Karpas-422 (cell line): ENCODE measurements around the gene MPRIP. TPM values are rescaled to one million over a fixed set of nuclear protein-coding genes. Genes with fewer than 3 reads are reported as not detected.

Experiments used
- DNase-seq: peaks from one replicate; pipeline ENCODE4 v3.0.0-alpha.2; 2015
- H2AFZ ChIP-seq: fragments of 200-600 bp; sonication (generic); 2 replicates; pipeline ENCODE4 v1.6.1; 2014; ENCODE audit warnings: antibody characterized with exemption, low read length, mixed read lengths
- H3K27ac ChIP-seq: fragments of 200-600 bp; sonication (generic); 2 replicates; pipeline ENCODE4 v1.5.1; 2014; ENCODE audit warnings: mild to moderate bottlenecking, low read length, moderate library complexity
- H3K27me3 ChIP-seq: fragments of 200-600 bp; sonication (generic); 2 replicates; pipeline ENCODE4 v1.6.1; 2014; ENCODE audit warnings: low read length, mixed read lengths
- H3K36me3 ChIP-seq: fragments of 200-600 bp; sonication (generic); 2 replicates; pipeline ENCODE4 v1.6.1; 2014; ENCODE audit warnings: low read length, mixed read lengths; ENCODE audit not compliant: insufficient read depth
- H3K4me1 ChIP-seq: fragments of 200-600 bp; sonication (generic); 2 replicates; pipeline ENCODE4 v1.6.1; 2014; ENCODE audit warnings: mild to moderate bottlenecking, low read length, mixed read lengths
- H3K4me2 ChIP-seq: fragments of 200-600 bp; sonication (generic); 2 replicates; pipeline ENCODE4 v1.6.1; 2014; ENCODE audit warnings: low read length, low read depth, mild to moderate bottlenecking; ENCODE audit not compliant: poor library complexity, severe bottlenecking
- H3K4me3 ChIP-seq: fragments of 200-600 bp; sonication (generic); 2 replicates; pipeline ENCODE4 v1.5.1; 2014; ENCODE audit warnings: mild to moderate bottlenecking, antibody characterized with exemption, low read length, mixed read lengths
- H3K79me2 ChIP-seq: fragments of 200-600 bp; sonication (generic); 2 replicates; pipeline ENCODE4 v1.6.1; 2014; ENCODE audit warnings: mild to moderate bottlenecking, low read length, mixed read lengths
- H3K9ac ChIP-seq: fragments of 200-600 bp; sonication (generic); 2 replicates; pipeline ENCODE4 v1.6.0; 2014; ENCODE audit warnings: low read length
- H3K9me2 ChIP-seq: fragments of 200-600 bp; sonication (generic), shearing (Covaris generic); replicated peaks from 2 replicates; pipeline ENCODE4 v1.6.0; 2014; ENCODE audit warnings: mild to moderate bottlenecking, low read length, moderate library complexity; ENCODE audit not compliant: insufficient read depth
- H3K9me3 ChIP-seq: fragments of 300-700, 200-600 bp; sonication (generic); 2 replicates; pipeline ENCODE4 v1.6.1; 2014; ENCODE audit warnings: low read length, mixed read lengths
- H4K20me1 ChIP-seq: fragments of 200-600 bp; sonication (generic); 2 replicates; pipeline ENCODE4 v1.6.1; 2014; ENCODE audit warnings: mild to moderate bottlenecking, antibody characterized with exemption, low read length, low read depth; ENCODE audit not compliant: insufficient read depth
- total RNA-seq: library from RNA; depleted of rRNA; stranded (reverse); fragments of >200 nt; shearing (Covaris generic); gene quantifications from 2 replicates; pipeline ENCODE4 v1.2.3, GENCODE V29; 2014; ENCODE audit warnings: low replicate concordance

Gene MPRIP
- total RNA-seq, 1 experiment from 2014 or later, result 44.1 TPM

GRCh38 chr17:17108451-17109049, 66.3 kb downstream of the MPRIP start:
- Histone ChIP-seq H2AFZ (no peak overlapping the region), H3K4me1 (no peaks in the 10 kb centered on the region), H3K9me2 (no peaks in the 10 kb centered on the region), H3K36me3 (no peaks in the 10 kb centered on the region), H3K27me3 (no peaks in the 10 kb centered on the region), H3K27ac (no peak overlapping the region), H3K9me3 (no peaks in the 10 kb centered on the region), H3K9ac (no peak overlapping the region), H4K20me1 (peaks cover 56% of the 10 kb centered on the region; the same call in 1 of the 2 replicates), H3K4me2 (no peak overlapping the region), H3K79me2 (no peaks in the 10 kb centered on the region), H3K4me3 (no peak overlapping the region)
- no peak for DNase-seq

- no peaks in the 10 kb centered on the region for H3K9me3 ChIP-seq
- no peaks in the 10 kb centered on the region for H3K36me3 ChIP-seq
- H3K4me1 ChIP-seq, result no peaks in the 10 kb centered on the region
- no peak overlapping the region for H3K4me2 ChIP-seq
- no peak overlapping the region for H3K27ac ChIP-seq
- peaks cover 57% of the 10 kb centered on the region for H4K20me1 ChIP-seq
- H3K79me2 ChIP-seq, result no peaks in the 10 kb centered on the region
- H3K4me3 ChIP-seq, result no peak overlapping the region
- no peaks in the 10 kb centered on the region for H3K9me2 ChIP-seq
- no peak overlapping the region for H2AFZ ChIP-seq
- H3K9ac ChIP-seq, result no peak overlapping the region
- no peak for DNase-seq
- H3K27me3 ChIP-seq, result no peaks in the 10 kb centered on the region
Measured at GRCh38 chr17:17109256-17109655, 67.0 kb downstream of the MPRIP start.

DNA sequence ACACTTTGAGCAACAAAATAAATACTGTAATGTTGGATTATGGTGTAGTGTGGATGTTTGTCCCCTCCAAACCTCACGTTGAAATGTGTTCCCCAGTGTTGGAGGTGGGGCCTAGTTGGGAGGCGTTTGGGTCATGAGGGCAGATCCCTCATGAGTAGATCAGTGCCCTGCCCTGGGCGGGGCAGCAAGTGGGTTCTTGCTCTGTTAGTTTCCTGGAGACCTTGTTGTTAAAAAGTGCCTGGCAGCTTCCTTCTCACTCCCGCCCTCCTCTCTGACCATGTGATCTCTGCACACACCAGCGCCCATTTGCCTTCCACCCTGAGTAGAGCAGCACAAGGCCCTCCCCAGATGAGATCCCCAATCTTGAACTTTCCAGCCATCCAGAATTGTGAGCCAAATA, 67.7 kb downstream of the MPRIP start:
- H3K9me3 ChIP-seq, result no peaks in the 10 kb centered on the region
- no peak overlapping the region for H3K4me2 ChIP-seq
- no peaks in the 10 kb centered on the region for H3K4me1 ChIP-seq
- H3K27ac ChIP-seq, result no peak overlapping the region
- H3K27me3 ChIP-seq, result no peaks in the 10 kb centered on the region
- no peak overlapping the region for H3K4me3 ChIP-seq
- H4K20me1 ChIP-seq, result peaks cover 58% of the 10 kb centered on the region
- DNase-seq, result no peak
- H2AFZ ChIP-seq, result no peak overlapping the region
- no peaks in the 10 kb centered on the region for H3K79me2 ChIP-seq
- no peak overlapping the region for H3K9ac ChIP-seq
- H3K9me2 ChIP-seq, result no peaks in the 10 kb centered on the region
- no peaks in the 10 kb centered on the region for H3K36me3 ChIP-seq

- no peaks in the 10 kb centered on the region for H3K79me2 ChIP-seq
- H3K9ac ChIP-seq, result no peak overlapping the region
- DNase-seq, result no peak
- H3K36me3 ChIP-seq, result no peaks in the 10 kb centered on the region
- no peaks in the 10 kb centered on the region for H3K9me3 ChIP-seq
- H3K9me2 ChIP-seq, result no peaks in the 10 kb centered on the region
- no peak overlapping the region for H3K4me2 ChIP-seq
- no peaks in the 10 kb centered on the region for H3K27me3 ChIP-seq
- no peak overlapping the region for H3K27ac ChIP-seq
- H4K20me1 ChIP-seq, result peaks cover 61% of the 10 kb centered on the region
- no peak overlapping the region for H3K4me3 ChIP-seq
- no peak overlapping the region for H2AFZ ChIP-seq
- no peaks in the 10 kb centered on the region for H3K4me1 ChIP-seq
Measured at GRCh38 chr17:17110520-17110919, 68.3 kb downstream of the MPRIP start.

DNA sequence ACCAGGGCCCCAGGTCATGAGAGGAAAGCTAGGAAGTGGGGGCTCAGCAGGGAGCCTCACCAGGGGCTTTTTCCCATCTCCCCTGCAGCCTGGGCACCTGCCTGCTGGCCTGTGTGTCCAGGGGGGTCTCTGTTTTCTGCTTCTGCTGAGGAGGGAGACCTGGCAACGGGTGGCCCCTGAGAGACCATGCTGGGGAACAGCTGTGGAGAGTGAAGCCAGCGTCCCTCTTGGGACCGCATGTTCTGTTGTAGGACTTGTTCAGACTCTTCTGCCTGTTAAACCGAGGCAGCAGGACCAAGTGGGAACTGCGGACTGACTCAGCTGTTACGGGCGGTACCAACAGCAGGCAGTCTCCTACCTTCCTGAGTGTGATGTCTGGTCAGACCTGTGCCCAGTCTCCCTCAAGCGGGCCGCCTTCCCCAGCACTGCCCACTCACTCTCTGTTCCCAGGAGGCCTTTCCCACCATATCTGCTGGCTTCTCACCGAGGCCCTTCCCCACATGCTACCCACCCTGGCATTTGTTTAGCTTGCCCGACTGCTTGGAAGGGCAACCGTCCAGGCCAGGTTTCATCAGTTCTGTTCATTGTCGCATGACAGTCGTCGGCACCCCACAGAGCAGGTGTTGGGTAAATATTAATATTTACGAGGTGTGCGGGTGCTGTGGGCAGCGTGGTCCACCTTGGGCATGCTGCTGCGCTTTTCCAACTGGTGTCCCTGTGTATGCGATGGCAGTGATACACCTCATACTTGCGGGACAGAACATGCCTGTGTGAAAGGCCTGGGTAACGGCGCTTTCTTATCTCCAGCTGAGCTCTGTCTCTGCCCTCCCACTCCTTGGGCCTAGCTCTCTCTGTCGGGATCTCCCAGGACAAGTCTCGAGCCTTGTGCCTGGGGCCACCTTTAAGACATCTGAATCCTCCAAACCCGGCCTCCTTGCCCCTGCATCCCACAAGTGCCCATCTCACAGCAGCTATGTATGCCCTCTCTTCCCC, 69.4 kb downstream of the MPRIP start:
- Histone ChIP-seq H3K9ac (no peak overlapping the region), H3K4me1 (no peaks in the 10 kb centered on the region), H3K4me3 (no peak overlapping the region), H3K4me2 (no peak overlapping the region), H3K9me3 (no peaks in the 10 kb centered on the region), H3K27ac (no peak overlapping the region), H3K36me3 (no peaks in the 10 kb centered on the region), H3K9me2 (no peaks in the 10 kb centered on the region), H2AFZ (no peak overlapping the region), H3K27me3 (no peaks in the 10 kb centered on the region), H4K20me1 (peaks cover 68% of the 10 kb centered on the region), H3K79me2 (no peaks in the 10 kb centered on the region)
- no peak for DNase-seq

DNA sequence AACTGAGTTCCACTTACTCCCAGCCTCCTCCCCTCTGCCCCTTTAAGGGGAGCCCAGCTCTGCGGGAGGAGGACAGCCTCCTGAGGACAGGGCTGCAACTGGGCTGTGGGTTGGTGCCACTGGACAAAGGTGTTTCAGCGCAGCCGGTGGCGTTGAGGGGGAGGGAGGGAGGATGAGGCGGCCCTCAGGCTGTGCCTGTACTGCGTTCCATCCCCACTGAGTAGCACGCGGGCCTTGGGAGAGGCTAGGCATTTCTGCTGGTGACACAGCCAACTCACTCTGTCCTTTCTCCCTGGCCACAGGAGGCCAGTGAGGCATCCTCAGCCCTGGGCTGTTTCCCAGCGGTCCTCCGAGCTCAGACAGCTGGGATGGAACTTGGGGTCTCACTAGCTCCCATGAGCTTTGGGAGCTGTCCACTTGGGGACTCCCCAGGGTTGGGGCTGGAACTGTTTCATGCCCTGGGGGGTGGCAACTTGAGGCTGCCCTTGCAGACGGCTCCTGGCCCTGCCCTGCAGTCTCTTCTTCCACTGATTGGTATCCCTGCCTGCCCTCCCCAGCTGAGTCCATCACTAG, 70.5 kb downstream of the MPRIP start:
- H2AFZ ChIP-seq, result no peak overlapping the region
- no peak overlapping the region for H3K9ac ChIP-seq
- DNase-seq, result no peak
- H3K4me3 ChIP-seq, result no peak overlapping the region
- H3K4me2 ChIP-seq, result no peak overlapping the region
- no peaks in the 10 kb centered on the region for H3K79me2 ChIP-seq
- no peaks in the 10 kb centered on the region for H3K4me1 ChIP-seq
- H4K20me1 ChIP-seq, result peaks cover 73% of the 10 kb centered on the region
- H3K9me3 ChIP-seq, result no peaks in the 10 kb centered on the region
- no peaks in the 10 kb centered on the region for H3K27me3 ChIP-seq
- no peaks in the 10 kb centered on the region for H3K36me3 ChIP-seq
- H3K9me2 ChIP-seq, result no peaks in the 10 kb centered on the region
- no peak overlapping the region for H3K27ac ChIP-seq

- no peak overlapping the region for H3K27ac ChIP-seq
Measured at GRCh38 chr17:17114592-17115225, 72.5 kb downstream of the MPRIP start.

DNA sequence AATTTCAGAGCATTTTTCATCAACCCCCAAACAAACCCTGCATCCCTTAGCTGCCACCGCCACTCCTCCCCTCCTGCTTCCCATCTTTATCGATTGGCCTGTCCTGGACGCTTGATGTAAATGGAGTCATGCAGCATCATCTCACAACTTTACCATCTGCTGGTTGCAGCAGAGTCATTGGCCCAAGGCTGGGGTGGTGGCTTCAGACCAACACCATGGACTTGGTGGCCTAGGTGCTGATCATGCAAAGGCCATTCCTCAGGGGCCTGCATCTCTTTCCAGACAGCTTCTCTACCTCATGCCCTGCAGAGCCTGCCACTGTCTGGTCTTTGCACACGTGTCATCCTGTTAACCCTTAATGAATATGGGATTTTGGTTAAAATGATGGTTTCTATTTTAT, 73.4 kb downstream of the MPRIP start:
- Histone ChIP-seq H3K79me2 (no peaks in the 10 kb centered on the region), H3K27me3 (no peaks in the 10 kb centered on the region), H3K9me3 (no peaks in the 10 kb centered on the region), H3K9me2 (no peaks in the 10 kb centered on the region), H4K20me1 (peaks cover 71% of the 10 kb centered on the region), H3K4me2 (no peak overlapping the region), H3K9ac (no peak overlapping the region), H3K36me3 (no peaks in the 10 kb centered on the region), H3K27ac (no peak overlapping the region), H3K4me1 (no peaks in the 10 kb centered on the region), H2AFZ (no peak overlapping the region), H3K4me3 (no peak overlapping the region)
- DNase-seq, result no peak

More at GRCh38 chr17:17114592-17115225, 72.5 kb downstream of the MPRIP start:
- H4K20me1 ChIP-seq, result peaks cover 72% of the 10 kb centered on the region
- no peak for DNase-seq
- no peaks in the 10 kb centered on the region for H3K27me3 ChIP-seq
- no peak overlapping the region for H3K4me3 ChIP-seq
- no peaks in the 10 kb centered on the region for H3K9me3 ChIP-seq
- H3K9ac ChIP-seq, result no peak overlapping the region
- H3K36me3 ChIP-seq, result no peaks in the 10 kb centered on the region
- no peaks in the 10 kb centered on the region for H3K9me2 ChIP-seq
- H2AFZ ChIP-seq, result no peak overlapping the region
- H3K4me1 ChIP-seq, result no peaks in the 10 kb centered on the region
- H3K4me2 ChIP-seq, result no peak overlapping the region
- no peaks in the 10 kb centered on the region for H3K79me2 ChIP-seq
